ENCODE measurements around the gene ZMYND10. TPM values are rescaled to one million over a fixed set of nuclear protein-coding genes. Genes with fewer than 3 reads are reported as not detected.
A peak's percentile ranks its signal among the peaks of the same experiment; 100 is the strongest.

The ZMYND10 gene
- total RNA-seq, 1 experiment from 2014 or later: 0.67 TPM

- intact Hi-C loops (cut with micrococcal nuclease; ENCODE audit: unreplicated experiment): no loop called here
- H3K27ac ChIP-seq (ENCODE audit: low read depth, low read length, poor library complexity, severe bottlenecking): no peak overlapping the region
- CTCF ChIA-PET: no interaction called here
- H3K4me3 ChIP-seq (ENCODE audit: low read depth, low read length, poor library complexity, severe bottlenecking): no peak overlapping the region
- POLR2A ChIA-PET (ENCODE audit: low non-redundant PET): no interaction called here
- no peaks in the 10 kb centered on the region for H3K9me3 ChIP-seq (ENCODE audit: low read depth, low read length, poor library complexity, severe bottlenecking)
- peaks cover 5% of the 10 kb centered on the region for H3K4me1 ChIP-seq (ENCODE audit: insufficient read depth, low read length, poor library complexity, severe bottlenecking)
- TF ChIP-seq EZH2 (IDR thresholded peaks at IDR 0.05; ENCODE audit: borderline replicate concordance, low read depth, low read length, poor library complexity, severe bottlenecking) (no peak), CTCF (conservative IDR thresholded peaks at IDR 0.05; ENCODE audit: low read depth, low read length) (no peak)
- no TSS peak for BruUV-seq (replicated peaks)
- H3K36me3 ChIP-seq (ENCODE audit: insufficient read depth, low read length, poor library complexity, severe bottlenecking): no peaks in the 10 kb centered on the region
- no peaks in the 10 kb centered on the region for H3K27me3 ChIP-seq (replicated peaks; ENCODE audit: insufficient read depth, low read depth, low read length, poor library complexity)
- no peak for DNase-seq (ENCODE audit: low spot score)
These were observed 44.8 kb downstream of the ZMYND10 start for GRCh38 chr3:50300681-50301254.

- no peak for TF ChIP-seq EZH2 (IDR thresholded peaks at IDR 0.05; ENCODE audit: borderline replicate concordance, low read depth, low read length, poor library complexity, severe bottlenecking)
- TF ChIP-seq CTCF (conservative IDR thresholded peaks at IDR 0.05; ENCODE audit: low read depth, low read length): no peak
- no peaks in the 10 kb centered on the region for H3K9me3 ChIP-seq (ENCODE audit: low read depth, low read length, poor library complexity, severe bottlenecking)
- BruUV-seq (replicated peaks): no TSS peak
- CTCF ChIA-PET: interaction anchor here (0.9 kb wide), 1 partner anchor 18 kb away, joined by 14 read pairs; no protein-coding TSS in a partner anchor
- DNase-seq (ENCODE audit: low spot score): no peak
- H3K27ac ChIP-seq (ENCODE audit: low read depth, low read length, poor library complexity, severe bottlenecking): peak overlapping the region; percentile 70
- POLR2A ChIA-PET (ENCODE audit: low non-redundant PET): no interaction called here
- peaks cover 5% of the 10 kb centered on the region for H3K4me1 ChIP-seq (ENCODE audit: insufficient read depth, low read length, poor library complexity, severe bottlenecking)
- no peaks in the 10 kb centered on the region for H3K27me3 ChIP-seq (replicated peaks; ENCODE audit: insufficient read depth, low read depth, low read length, poor library complexity)
- no peaks in the 10 kb centered on the region for H3K36me3 ChIP-seq (ENCODE audit: insufficient read depth, low read length, poor library complexity, severe bottlenecking)
- peak overlapping the region; percentile 68 for H3K4me3 ChIP-seq (ENCODE audit: low read depth, low read length, poor library complexity, severe bottlenecking)
- intact Hi-C loops (cut with micrococcal nuclease; ENCODE audit: unreplicated experiment): no loop called here
These were observed 45.4 kb downstream of the ZMYND10 start for GRCh38 chr3:50299929-50300680.

DNA sequence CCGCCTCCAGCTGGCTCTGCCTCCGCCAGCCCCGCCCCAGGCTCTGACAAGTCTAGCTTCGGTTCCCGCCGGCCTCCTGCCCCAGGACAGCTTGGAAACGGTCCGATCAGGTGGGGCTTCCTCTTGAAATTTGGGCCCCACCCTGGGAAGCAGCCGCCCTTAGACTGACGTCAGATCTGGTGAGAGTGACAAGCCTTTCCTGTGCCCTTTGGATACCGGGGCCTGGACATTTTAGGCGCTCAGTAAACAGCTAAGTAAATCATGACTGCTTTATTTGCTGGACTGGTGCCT lies 45.9 kb downstream of the ZMYND10 start:
- CTCF ChIA-PET: interaction anchor here (0.9 kb wide), 1 partner anchor 18 kb away, joined by 14 read pairs; no protein-coding TSS in a partner anchor
- H3K27me3 ChIP-seq (replicated peaks; ENCODE audit: insufficient read depth, low read depth, low read length, poor library complexity): no peaks in the 10 kb centered on the region

More for the DNA sequence above, 45.9 kb downstream of the ZMYND10 start:
- TF ChIP-seq EZH2 (IDR thresholded peaks at IDR 0.05; ENCODE audit: borderline replicate concordance, low read depth, low read length, poor library complexity, severe bottlenecking) (no peak), CTCF (conservative IDR thresholded peaks at IDR 0.05; ENCODE audit: low read depth, low read length) (no peak)
- intact Hi-C loops (cut with micrococcal nuclease; ENCODE audit: unreplicated experiment): no loop called here
- Histone ChIP-seq H3K27ac (ENCODE audit: low read depth, low read length, poor library complexity, severe bottlenecking) (peak overlapping the region; percentile 70), H3K4me1 (ENCODE audit: insufficient read depth, low read length, poor library complexity, severe bottlenecking) (peaks cover 5% of the 10 kb centered on the region), H3K36me3 (ENCODE audit: insufficient read depth, low read length, poor library complexity, severe bottlenecking) (no peaks in the 10 kb centered on the region), H3K9me3 (ENCODE audit: low read depth, low read length, poor library complexity, severe bottlenecking) (no peaks in the 10 kb centered on the region), H3K4me3 (ENCODE audit: low read depth, low read length, poor library complexity, severe bottlenecking) (peak overlapping the region; percentile 68)
- BruUV-seq (replicated peaks): no TSS peak
- DNase-seq (ENCODE audit: low spot score): no peak
- POLR2A ChIA-PET (ENCODE audit: low non-redundant PET): interaction anchor here (0.9 kb wide), 1 partner anchor 29 kb away, joined by 5 read pairs; no protein-coding TSS in a partner anchor

Data from A673 (cell line).